T-helper 2 cell treated with Interferon-gamma antibody and Interleukin-4, amounts not matched to agents 5 μg/mL and 100 μg/mL, for 36 hours (primary cell): ENCODE measurements around the gene PLPP3.

Experiments used
- DNase-seq: peaks from one replicate; pipeline ENCODE4 v3.0.0; 2021; ENCODE audit warnings: low spot score
- H3K27ac Mint-ChIP-seq: one replicate; pipeline ENCODE4 v1.8.0; 2021; ENCODE audit warnings: mild to moderate bottlenecking, mixed read lengths
- H3K27me3 Mint-ChIP-seq: one replicate; pipeline ENCODE4 v1.8.0; 2021; ENCODE audit warnings: low read depth, mixed read lengths
- H3K36me3 Mint-ChIP-seq: one replicate; pipeline ENCODE4 v1.8.0; 2021; ENCODE audit warnings: low read depth, mixed read lengths
- H3K4me1 Mint-ChIP-seq: one replicate; pipeline ENCODE4 v1.8.0; 2021; ENCODE audit warnings: low read depth, mixed read lengths
- H3K4me3 Mint-ChIP-seq: one replicate; pipeline ENCODE4 v1.8.0; 2022; ENCODE audit warnings: mild to moderate bottlenecking, moderate library complexity, mixed read lengths
- H3K9me3 Mint-ChIP-seq: one replicate; pipeline ENCODE4 v1.8.0; 2021; ENCODE audit warnings: mixed read lengths

PLPP3 gene

DNA sequence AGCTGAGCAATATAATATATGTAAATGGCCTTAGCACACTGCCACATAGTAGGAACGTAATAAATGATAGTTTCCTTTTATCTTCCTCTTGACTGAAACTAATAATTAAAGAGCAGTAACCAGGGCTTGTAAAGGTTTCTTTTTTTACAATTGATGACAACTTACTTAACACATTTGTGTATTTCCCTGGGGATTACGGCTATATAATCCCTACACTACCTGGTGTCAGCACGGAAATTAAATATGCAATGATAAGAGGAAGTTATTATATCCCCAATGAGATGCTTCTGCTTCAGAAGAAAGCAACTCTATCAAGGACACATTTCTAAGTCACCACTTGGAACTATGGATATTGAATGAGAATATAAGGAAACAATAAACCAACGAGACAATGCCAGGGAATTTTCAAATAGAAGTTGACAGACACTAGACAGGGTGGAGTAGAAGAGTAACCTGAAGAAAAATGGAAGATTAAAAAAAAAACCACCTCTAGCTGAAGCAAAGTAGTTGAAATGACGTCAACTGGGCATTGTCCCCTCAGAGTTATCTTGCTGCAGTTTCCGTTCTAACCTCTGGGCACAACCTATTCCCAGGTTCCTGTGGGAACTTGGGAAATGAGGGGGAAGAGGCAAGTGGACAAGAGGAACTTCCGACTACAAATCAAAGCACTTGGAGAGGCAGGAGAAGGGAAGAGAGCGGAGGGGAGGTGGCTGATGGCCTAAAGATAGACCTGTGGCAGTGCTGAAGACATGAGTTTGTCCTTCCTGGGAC lies 66.5 kb downstream of the PLPP3 start:
- Mint-ChIP-seq H3K36me3 (no peaks in the 10 kb centered on the region), H3K27me3 (no peaks in the 10 kb centered on the region), H3K4me3 (no peak overlapping the region), H3K9me3 (no peaks in the 10 kb centered on the region), H3K27ac (no peak overlapping the region), H3K4me1 (no peaks in the 10 kb centered on the region)
- DNase-seq, result no peak

DNA sequence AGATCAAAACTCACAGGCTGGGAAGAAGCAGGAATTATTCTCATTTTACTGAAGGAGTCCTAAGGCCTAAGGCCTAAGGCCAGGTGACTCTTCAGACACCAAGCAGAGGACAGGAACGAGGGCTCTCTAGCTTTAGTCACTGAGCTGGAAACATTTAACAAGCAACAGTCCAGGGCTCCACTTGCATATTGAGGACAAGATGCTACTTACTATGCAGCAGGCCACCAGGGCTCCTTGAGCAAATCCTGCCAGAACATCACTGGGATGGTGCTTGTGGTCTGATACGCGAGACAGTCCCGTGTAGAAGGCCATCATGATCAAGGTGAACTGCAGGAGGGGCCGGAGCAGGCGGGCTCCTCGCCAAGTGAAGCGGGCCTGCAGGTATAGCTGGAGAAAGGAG lies 67.6 kb downstream of the PLPP3 start:
- DNase-seq, result no peak
- Mint-ChIP-seq H3K36me3 (no peaks in the 10 kb centered on the region), H3K27me3 (no peaks in the 10 kb centered on the region), H3K4me1 (no peaks in the 10 kb centered on the region), H3K4me3 (no peak overlapping the region), H3K27ac (no peak overlapping the region), H3K9me3 (no peaks in the 10 kb centered on the region)

DNA sequence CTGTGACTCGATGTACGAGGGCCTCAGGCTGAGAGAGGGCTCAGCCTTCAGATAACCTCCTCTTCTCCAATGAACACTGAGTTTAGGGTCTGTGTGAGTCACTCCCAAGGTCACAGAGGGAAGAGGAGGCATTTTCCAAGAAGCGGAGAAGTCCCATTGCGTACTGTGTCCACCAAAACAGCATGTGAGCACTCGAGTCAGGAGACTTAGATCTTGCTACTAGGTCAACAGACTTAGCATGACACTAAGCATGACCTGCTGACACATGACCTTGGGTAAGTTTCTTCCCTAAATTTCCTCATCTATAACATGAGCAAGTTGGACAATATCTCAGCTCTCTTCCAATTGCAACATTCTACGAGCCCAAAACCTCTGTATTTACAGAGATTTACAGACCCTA lies 68.0 kb downstream of the PLPP3 start:
- H3K4me1 Mint-ChIP-seq, result no peaks in the 10 kb centered on the region
- H3K9me3 Mint-ChIP-seq, result no peaks in the 10 kb centered on the region
- H3K36me3 Mint-ChIP-seq, result no peaks in the 10 kb centered on the region
- H3K4me3 Mint-ChIP-seq, result no peak overlapping the region
- no peak overlapping the region for H3K27ac Mint-ChIP-seq
- H3K27me3 Mint-ChIP-seq, result no peaks in the 10 kb centered on the region
- no peak for DNase-seq

DNA sequence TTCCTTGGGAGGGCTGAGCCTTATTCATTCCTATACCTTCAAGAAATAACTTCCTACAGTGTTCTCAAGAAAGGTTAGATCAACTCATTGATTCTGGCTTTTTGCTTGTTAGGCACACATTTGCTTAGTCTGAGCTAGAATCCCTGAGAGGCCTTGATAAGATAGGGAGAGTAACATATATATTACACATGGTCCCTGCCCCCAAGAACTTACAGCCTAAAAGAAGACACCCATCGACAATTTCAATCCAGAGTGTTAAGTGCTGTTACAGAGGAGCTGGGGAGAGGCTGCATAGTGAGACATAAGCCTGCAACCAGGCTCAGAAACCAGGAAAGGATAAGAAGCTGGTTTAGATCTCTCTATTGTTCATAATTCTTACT lies 68.7 kb downstream of the PLPP3 start:
- no peak for DNase-seq
- H3K4me1 Mint-ChIP-seq, result no peaks in the 10 kb centered on the region
- no peak overlapping the region for H3K27ac Mint-ChIP-seq
- H3K9me3 Mint-ChIP-seq, result no peaks in the 10 kb centered on the region
- no peaks in the 10 kb centered on the region for H3K27me3 Mint-ChIP-seq
- no peaks in the 10 kb centered on the region for H3K36me3 Mint-ChIP-seq
- no peak overlapping the region for H3K4me3 Mint-ChIP-seq

DNA sequence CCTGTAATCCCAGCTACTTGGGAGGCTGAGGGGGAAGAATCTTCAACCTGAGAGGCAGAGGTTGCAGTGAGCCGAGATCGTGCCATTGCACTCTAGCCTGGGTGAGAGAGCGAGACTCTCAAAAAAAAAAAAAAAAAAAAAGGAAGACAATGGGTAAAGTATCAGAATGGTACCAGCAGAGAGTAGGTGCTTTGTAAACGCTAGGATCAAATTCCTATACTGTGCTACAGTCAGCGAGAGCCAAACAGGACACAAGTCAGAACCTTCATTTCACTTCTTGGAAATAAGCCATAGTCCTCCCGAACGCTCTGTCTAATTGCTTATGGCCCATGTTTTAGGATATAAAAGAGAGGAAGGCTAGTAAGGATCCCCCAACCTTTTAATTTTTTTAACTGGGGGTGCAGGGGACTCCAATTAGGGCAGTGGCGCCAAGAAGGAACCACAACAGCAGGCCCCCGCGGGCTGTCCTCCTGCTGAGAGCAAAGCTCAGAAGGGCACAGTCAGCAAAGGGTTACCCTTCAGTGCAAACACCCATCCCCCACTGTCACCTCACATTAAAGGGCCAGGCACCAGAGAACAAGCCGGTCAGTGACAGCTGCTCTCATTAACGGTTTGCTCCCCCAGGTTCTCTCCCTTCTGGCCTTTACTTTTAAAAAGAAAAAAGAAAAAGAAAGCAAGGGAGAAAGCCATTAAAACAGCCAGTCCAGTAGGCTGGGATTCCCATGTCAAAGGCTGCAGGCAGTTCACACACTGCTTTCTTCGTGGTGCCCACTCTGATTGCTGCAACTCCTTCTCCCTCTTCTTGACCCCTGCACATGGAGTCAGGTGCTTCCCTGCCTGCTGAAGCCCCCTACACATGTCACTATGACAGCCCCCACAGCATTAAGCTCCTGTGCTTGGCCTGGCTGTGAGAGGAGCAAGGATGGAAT lies 69.4 kb downstream of the PLPP3 start:
- no peak for DNase-seq
- H3K9me3 Mint-ChIP-seq, result no peaks in the 10 kb centered on the region
- H3K4me3 Mint-ChIP-seq, result no peak overlapping the region
- no peaks in the 10 kb centered on the region for H3K36me3 Mint-ChIP-seq
- H3K27ac Mint-ChIP-seq, result no peak overlapping the region
- H3K27me3 Mint-ChIP-seq, result no peaks in the 10 kb centered on the region
- H3K4me1 Mint-ChIP-seq, result no peaks in the 10 kb centered on the region

DNA sequence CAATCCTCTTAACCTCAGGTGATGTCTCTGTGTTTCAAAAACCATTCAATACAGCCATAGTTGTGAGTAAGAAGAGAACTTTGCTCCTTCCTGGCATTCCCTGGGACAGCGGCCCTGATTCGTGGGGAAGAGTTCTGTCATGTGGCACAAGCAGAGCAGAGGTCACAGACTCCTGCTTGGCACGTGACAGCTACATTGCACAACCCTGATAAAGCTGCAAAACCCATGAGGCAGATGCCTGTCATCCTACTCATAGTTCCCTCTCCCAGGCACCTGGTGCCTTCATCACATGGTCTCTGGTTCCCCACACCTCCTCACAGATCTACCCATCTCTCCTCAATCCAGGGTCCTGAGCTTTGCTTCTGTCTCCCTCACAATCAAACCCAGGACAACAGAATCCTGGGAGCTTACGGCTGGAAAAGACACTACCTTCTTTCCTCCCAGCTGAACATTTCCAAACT lies 70.8 kb downstream of the PLPP3 start:
- H3K27me3 Mint-ChIP-seq, result no peaks in the 10 kb centered on the region
- no peak overlapping the region for H3K27ac Mint-ChIP-seq
- H3K4me3 Mint-ChIP-seq, result no peak overlapping the region
- H3K36me3 Mint-ChIP-seq, result no peaks in the 10 kb centered on the region
- H3K4me1 Mint-ChIP-seq, result no peaks in the 10 kb centered on the region
- no peak for DNase-seq
- no peaks in the 10 kb centered on the region for H3K9me3 Mint-ChIP-seq

DNA sequence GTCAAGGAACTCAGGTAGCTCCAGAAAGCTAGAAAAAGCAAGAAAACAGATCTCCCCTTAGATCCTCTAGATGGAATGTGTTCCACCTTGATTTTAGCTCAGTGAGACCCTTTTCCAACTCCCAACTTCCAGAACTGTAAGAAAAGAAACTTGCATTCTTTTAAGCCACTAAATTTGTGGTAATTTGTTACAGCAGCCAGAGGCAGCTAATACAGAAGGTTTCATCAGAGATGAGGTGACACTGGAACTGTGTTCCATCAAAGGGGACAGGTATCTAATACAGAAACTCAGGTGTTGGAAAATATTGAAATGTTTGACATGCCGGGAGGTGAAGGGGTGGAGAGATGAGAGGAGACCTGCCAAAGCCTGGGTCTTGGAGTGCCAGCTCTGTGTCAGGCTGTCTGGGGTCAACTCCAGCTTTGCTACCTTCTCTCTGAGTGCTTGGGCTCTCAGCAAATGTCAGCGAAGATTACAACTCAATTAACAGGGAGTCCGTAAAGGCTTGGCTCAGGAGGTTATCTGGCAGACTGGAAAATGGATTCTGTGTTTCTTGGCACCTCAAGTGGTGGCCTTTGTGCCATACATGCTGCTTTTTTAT lies 71.3 kb downstream of the PLPP3 start:
- no peak overlapping the region for H3K4me3 Mint-ChIP-seq
- no peaks in the 10 kb centered on the region for H3K4me1 Mint-ChIP-seq
- H3K36me3 Mint-ChIP-seq, result no peaks in the 10 kb centered on the region
- no peak overlapping the region for H3K27ac Mint-ChIP-seq
- H3K9me3 Mint-ChIP-seq, result no peaks in the 10 kb centered on the region
- no peaks in the 10 kb centered on the region for H3K27me3 Mint-ChIP-seq
- DNase-seq, result no peak

DNA sequence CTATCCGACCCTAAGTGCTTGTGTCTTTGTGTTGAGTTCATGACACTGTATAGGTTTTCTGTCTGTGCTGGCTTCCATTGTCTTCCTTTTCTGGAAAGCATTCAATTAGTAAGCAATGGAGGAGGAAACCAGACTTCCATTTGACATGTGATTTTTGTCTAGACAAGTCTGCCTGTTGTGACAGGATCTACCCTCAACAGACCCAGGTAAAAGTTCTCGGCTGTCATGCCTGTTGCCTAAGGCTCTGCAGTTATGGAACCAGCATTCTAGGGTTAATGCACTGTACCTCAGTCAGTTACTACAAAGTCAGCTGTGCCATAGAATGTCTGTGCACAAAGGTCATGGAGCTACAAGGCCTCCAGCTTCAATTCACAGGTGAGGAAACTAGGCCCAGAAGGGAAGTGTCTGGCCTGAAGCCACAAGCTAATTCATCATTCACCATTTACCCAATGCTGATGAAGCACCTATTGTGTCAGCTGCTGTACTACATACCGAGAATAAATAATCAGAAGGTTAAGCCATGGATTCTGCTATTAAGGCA lies 72.3 kb downstream of the PLPP3 start:
- no peaks in the 10 kb centered on the region for H3K4me1 Mint-ChIP-seq
- H3K4me3 Mint-ChIP-seq, result no peak overlapping the region
- DNase-seq, result no peak
- no peaks in the 10 kb centered on the region for H3K9me3 Mint-ChIP-seq
- H3K27ac Mint-ChIP-seq, result no peak overlapping the region
- no peaks in the 10 kb centered on the region for H3K36me3 Mint-ChIP-seq
- H3K27me3 Mint-ChIP-seq, result no peaks in the 10 kb centered on the region

DNA sequence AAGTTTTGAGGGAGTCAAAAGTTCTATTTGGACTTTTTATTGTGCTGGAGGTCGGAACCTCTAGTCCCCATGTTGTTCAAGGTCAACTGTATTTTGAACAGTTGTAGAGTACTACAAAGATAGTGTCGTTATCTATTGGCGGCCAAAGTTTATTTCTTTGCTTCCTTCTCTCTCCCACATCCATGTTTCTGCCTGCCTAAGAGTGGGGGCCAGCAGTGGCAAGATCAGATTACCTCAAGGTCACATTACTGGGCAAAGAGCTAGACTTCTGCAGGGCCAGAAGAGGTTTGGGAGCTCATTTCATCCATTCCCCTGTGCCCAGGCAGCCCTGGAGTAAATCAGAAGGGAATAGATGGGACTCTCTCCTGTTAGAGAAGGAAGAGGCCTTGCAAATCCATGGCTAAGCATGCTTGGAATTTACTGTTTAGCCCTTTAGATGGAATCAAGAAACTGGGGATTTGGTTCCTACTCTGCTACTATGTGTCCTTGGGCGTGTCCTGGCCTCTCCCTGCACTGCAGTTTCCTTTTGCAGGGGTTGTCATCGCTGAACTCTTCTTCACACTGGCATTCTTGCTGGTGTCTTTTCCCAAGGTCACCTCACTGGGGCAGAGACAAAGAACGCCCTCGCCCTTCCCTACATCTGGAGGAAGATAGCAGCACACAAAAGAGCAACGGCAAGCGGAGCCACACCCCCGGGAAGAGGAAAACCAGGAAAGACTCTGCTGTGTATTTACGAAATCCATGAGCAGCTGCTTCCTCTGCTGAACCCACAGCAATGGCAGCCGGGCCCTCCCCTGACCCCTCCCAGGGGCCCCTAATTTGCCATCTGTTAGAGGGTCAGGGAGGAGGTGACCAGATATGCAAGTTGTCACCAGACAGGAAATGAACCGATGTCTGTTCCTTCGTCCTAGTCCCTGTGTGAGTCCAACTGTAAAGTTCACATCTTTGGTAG lies 73.3 kb downstream of the PLPP3 start:
- Mint-ChIP-seq H3K36me3 (no peaks in the 10 kb centered on the region), H3K27ac (no peak overlapping the region), H3K4me1 (no peaks in the 10 kb centered on the region), H3K27me3 (no peaks in the 10 kb centered on the region), H3K4me3 (no peak overlapping the region), H3K9me3 (no peaks in the 10 kb centered on the region)
- DNase-seq, result no peak

DNA sequence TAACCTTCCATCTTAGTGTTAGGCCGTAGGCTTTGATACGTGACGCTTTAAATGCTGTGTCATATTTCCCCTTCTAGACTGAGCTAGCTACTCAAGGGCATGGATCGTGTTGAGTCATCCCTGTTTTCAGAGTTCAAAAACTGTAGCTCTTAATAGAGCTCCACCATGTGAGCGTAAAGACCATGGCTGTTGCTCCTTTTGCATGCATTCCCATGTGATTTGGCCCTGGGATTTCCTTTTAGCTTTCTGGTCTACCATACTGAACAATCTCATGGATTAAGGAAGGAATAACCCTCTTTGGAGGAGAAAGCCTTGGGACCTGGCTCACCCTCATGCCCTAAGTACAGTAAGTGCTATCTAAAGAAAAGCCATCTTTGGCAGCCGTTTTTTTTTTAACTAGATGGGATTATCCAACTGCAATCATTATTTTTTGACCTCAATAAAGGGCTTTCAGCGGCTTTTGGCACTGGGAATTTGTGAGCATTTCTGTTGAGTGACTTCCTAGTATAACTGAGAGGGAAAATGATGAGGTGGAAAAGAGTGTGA lies 76.6 kb downstream of the PLPP3 start:
- no peak for DNase-seq
- Mint-ChIP-seq H3K4me1 (no peaks in the 10 kb centered on the region), H3K9me3 (no peaks in the 10 kb centered on the region), H3K27me3 (no peaks in the 10 kb centered on the region), H3K36me3 (no peaks in the 10 kb centered on the region), H3K27ac (no peak overlapping the region), H3K4me3 (no peak overlapping the region)

DNA sequence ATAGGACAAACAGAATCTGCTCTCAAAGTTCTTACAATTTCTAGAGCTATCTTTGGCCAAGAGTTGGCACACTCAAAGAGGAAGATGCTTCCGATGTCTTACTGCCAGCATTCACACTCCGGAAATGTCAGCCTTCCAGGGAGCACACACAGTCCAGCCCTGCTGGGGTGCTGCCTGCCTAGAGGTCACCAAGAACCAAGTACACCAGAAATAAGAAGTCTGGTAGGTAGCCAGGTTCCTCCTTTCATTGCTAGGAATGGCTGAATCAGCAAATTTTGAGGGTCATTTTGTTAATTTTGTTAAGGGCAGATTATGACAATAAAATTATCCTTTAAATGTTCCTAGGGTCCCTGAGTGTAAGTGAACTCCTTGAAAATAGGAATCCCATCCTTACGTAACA lies 77.5 kb downstream of the PLPP3 start:
- no peak for DNase-seq
- Mint-ChIP-seq H3K4me1 (no peaks in the 10 kb centered on the region), H3K27ac (no peak overlapping the region), H3K4me3 (no peak overlapping the region), H3K27me3 (no peaks in the 10 kb centered on the region), H3K9me3 (no peaks in the 10 kb centered on the region), H3K36me3 (no peaks in the 10 kb centered on the region)

DNA sequence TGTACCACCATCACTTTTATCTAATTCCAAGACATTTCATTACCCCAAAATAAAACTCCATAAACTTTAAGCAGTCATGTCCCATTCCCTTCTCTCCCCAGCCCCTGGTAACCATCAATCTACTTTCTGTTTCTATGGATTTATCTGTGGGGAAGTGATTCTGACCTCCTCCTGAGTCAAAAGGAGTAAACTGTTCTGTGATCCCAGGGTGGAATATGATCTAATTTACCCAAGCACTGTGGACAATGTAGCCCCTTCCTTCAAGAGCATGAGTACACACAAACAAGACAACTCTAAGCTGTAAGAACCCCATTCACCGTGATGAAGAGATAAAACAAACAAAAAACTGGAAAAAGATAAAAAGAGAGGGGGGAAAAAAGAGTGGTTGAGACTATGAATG lies 77.9 kb downstream of the PLPP3 start:
- Mint-ChIP-seq H3K9me3 (no peaks in the 10 kb centered on the region), H3K4me1 (no peaks in the 10 kb centered on the region), H3K27me3 (no peaks in the 10 kb centered on the region), H3K27ac (no peak overlapping the region), H3K36me3 (no peaks in the 10 kb centered on the region), H3K4me3 (no peak overlapping the region)
- no peak for DNase-seq
